HepG2 (cell line): Measurements from ENCODE around the gene LCMT2. TPM values are rescaled to one million over a fixed set of nuclear protein-coding genes. Genes with fewer than 3 reads are reported as not detected.

ENCODE experiments used
- FOXA1 ChIP-seq, 2 experiments: fragments of 450-650 bp in 1 of 2; sonication (generic) in 1 of 2; formaldehyde crosslinking in 1 of 2; IDR thresholded peaks; 2 replicates each; pipeline versions ENCODE4 v1.4.0 to v1.6.1; 2016 to 2020; ENCODE audit warnings: missing genetic modification reagents in 1 of 2
- GABPB1 ChIP-seq: IDR thresholded peaks from 2 replicates; pipeline ENCODE4 v1.6.1; 2016; ENCODE audit warnings: mild to moderate bottlenecking, missing genetic modification reagents, moderate library complexity, missing compliant biosample characterization
- GATAD2A ChIP-seq: IDR thresholded peaks from 2 replicates; pipeline ENCODE4 v1.6.1; 2016
- KDM5B ChIP-seq: sonication (generic); formaldehyde crosslinking; IDR thresholded peaks from 2 replicates; pipeline ENCODE4 v1.4.0; 2020; ENCODE audit warnings: missing genetic modification reagents, mild to moderate bottlenecking, borderline replicate concordance
- MBNL3 ChIP-seq: fragments of 250-450 bp; sonication (Bioruptor Pico); conservative IDR thresholded peaks from 2 replicates; pipeline ENCODE4 v1.8.0; 2022; ENCODE audit warnings: mild to moderate bottlenecking, inconsistent platforms
- PLRG1 ChIP-seq: fragments of 450-650 bp; conservative IDR thresholded peaks from 2 replicates; pipeline ENCODE4 v1.6.1; 2016
- POLR2G ChIP-seq: fragments of 200-400 bp; formaldehyde crosslinking; IDR thresholded peaks from 2 replicates; pipeline ENCODE4 v1.6.1; 2018; ENCODE audit warnings: mild to moderate bottlenecking, low read depth, low read length, moderate library complexity
- PTBP1 ChIP-seq: fragments of 200-400 bp; formaldehyde crosslinking; IDR thresholded peaks from 2 replicates; pipeline ENCODE4 v1.6.1; 2018; ENCODE audit warnings: low read length, low read depth; ENCODE audit not compliant: poor library complexity, severe bottlenecking
- REPIN1 ChIP-seq: sonication (generic); formaldehyde crosslinking; IDR thresholded peaks from 2 replicates; pipeline ENCODE4 v1.8.0; 2022; ENCODE audit warnings: missing genetic modification reagents, low read depth, mild to moderate bottlenecking, borderline replicate concordance
- SMC3 ChIP-seq: IDR thresholded peaks from 2 replicates; pipeline ENCODE4 v1.6.1; 2011; ENCODE audit warnings: low read length, improper control_type of control experiment
- SPEN ChIP-seq: sonication (generic); formaldehyde crosslinking; IDR thresholded peaks from 2 replicates; pipeline ENCODE4 v1.5.1; 2020; ENCODE audit warnings: low read depth, mild to moderate bottlenecking, missing genetic modification reagents
- ZFP36L1 ChIP-seq: sonication (generic); formaldehyde crosslinking; IDR thresholded peaks from 2 replicates; pipeline ENCODE4 v1.8.0; 2022; ENCODE audit warnings: mild to moderate bottlenecking, missing genetic modification reagents, moderate library complexity
- ZNF10 ChIP-seq: sonication (generic); formaldehyde crosslinking; IDR thresholded peaks from 2 replicates; pipeline ENCODE4 v1.4.0; 2020; ENCODE audit warnings: mild to moderate bottlenecking, low read depth, missing genetic modification reagents, borderline replicate concordance
- ZNF563 ChIP-seq: sonication (generic); formaldehyde crosslinking; IDR thresholded peaks from 2 replicates; pipeline ENCODE4 v1.8.0; 2022; ENCODE audit warnings: mild to moderate bottlenecking, moderate library complexity, missing genetic modification reagents
- ZNF616 ChIP-seq: sonication (generic); formaldehyde crosslinking; IDR thresholded peaks from 2 replicates; pipeline ENCODE4 v1.5.0; 2020; ENCODE audit warnings: low read depth, mild to moderate bottlenecking, missing genetic modification reagents
- ZNF770 ChIP-seq: sonication (generic); formaldehyde crosslinking; IDR thresholded peaks from 2 replicates; pipeline ENCODE4 v1.5.0; 2020; ENCODE audit warnings: mild to moderate bottlenecking, missing genetic modification reagents
- ZNF879 ChIP-seq: sonication (generic); formaldehyde crosslinking; IDR thresholded peaks from 2 replicates; pipeline ENCODE4 v1.8.1; 2023; ENCODE audit warnings: missing genetic modification reagents
- ZSCAN29 ChIP-seq: sonication (generic); formaldehyde crosslinking; conservative IDR thresholded peaks from 2 replicates; pipeline ENCODE4 v1.4.0; 2020; ENCODE audit warnings: mild to moderate bottlenecking, missing genetic modification reagents
- polyA plus RNA-seq, 8 experiments: library from polyadenylated mRNA; depleted of rRNA in 3 of 8; stranded (reverse) in 7 of 8; unstranded in 1 of 8; fragments of >200 nt; fragmentation: Illumina TruSeq in 4 of 8; extraction: Trizol in 4 of 8; gene quantifications; 2 replicates each; pipeline versions ENCODE4 v1.2.1 to v1.2.3, GENCODE V29; 2011 to 2016; ENCODE audit warnings: low read depth in 4 of 8, missing spikeins in 1 of 8, mixed read lengths in 1 of 8; ENCODE audit not compliant: insufficient read depth in 1 of 8
- total RNA-seq, 5 experiments: library from RNA; depleted of rRNA; stranded (reverse); fragments of >200 nt; fragmentation: Illumina TruSeq; extraction: Trizol; gene quantifications; 2 replicates each; pipeline ENCODE4 v1.2.3, GENCODE V29; 2016; ENCODE audit warnings: low read depth in 1 of 5
- TF ChIP-seq, protein P1 (sequence below): sonication (generic); formaldehyde crosslinking; IDR thresholded peaks from 2 replicates; pipeline ENCODE4 v1.8.0; 2022; ENCODE audit warnings: missing genetic modification reagents, mild to moderate bottlenecking, inconsistent platforms, borderline replicate concordance
- TF ChIP-seq, protein P2 (sequence below): sonication (generic); formaldehyde crosslinking; IDR thresholded peaks from 2 replicates; pipeline ENCODE4 v1.4.0; 2020; ENCODE audit warnings: mild to moderate bottlenecking, missing genetic modification reagents
- TF ChIP-seq, protein P3 (sequence below): sonication (generic); formaldehyde crosslinking; IDR thresholded peaks from 2 replicates; pipeline ENCODE4 v1.5.0; 2020; ENCODE audit warnings: mild to moderate bottlenecking, missing genetic modification reagents

Gene LCMT2
- total and polyA plus RNA-seq, 2 of the 13 experiments (the other 11 are each of a cell fraction or from before 2014, with no cell fraction given) = 6.9 to 9.1 TPM

GRCh38 chr15:43370975-43371974, 40.9 kb upstream of the LCMT2 start, which contains the start of the genes TUBGCP4 and ZSCAN29 (continued):
- TF ChIP-seq, protein P1, sequence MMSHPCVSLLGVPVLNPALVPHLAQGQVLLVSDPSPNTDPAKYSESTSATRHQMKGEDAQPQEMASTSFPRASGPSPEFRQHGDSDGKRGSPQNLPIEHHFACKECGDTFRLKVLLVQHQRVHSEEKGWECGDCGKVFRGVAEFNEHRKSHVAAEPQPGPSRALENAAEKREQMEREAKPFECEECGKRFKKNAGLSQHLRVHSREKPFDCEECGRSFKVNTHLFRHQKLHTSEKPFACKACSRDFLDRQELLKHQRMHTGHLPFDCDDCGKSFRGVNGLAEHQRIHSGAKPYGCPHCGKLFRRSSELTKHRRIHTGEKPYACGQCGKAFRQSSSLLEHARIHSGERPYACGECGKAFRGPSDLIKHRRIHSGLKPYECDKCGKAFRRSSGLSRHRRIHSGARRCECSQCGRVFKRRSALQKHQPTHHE = 0 out of 2 replicates have a peak, but pooled peaks have one; percentile 28
- peak; percentile 89 for TF ChIP-seq POLR2G
- TF ChIP-seq, protein P2, sequence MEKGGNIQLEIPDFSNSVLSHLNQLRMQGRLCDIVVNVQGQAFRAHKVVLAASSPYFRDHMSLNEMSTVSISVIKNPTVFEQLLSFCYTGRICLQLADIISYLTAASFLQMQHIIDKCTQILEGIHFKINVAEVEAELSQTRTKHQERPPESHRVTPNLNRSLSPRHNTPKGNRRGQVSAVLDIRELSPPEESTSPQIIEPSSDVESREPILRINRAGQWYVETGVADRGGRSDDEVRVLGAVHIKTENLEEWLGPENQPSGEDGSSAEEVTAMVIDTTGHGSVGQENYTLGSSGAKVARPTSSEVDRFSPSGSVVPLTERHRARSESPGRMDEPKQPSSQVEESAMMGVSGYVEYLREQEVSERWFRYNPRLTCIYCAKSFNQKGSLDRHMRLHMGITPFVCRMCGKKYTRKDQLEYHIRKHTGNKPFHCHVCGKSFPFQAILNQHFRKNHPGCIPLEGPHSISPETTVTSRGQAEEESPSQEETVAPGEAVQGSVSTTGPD (CRISPR knock-in tag) = no peak
- peak; percentile 79 for TF ChIP-seq KDM5B (CRISPR knock-in tag)
- TF ChIP-seq ZNF879 (CRISPR knock-in tag) = peak; percentile 87; the same call in 1 of the 2 replicates
- no peak for TF ChIP-seq ZNF10 (CRISPR knock-in tag)
- TF ChIP-seq GABPB1 (CRISPR knock-in tag) = peak; percentile 94
- peak; percentile 62; the same call in 1 of the 2 replicates for TF ChIP-seq ZNF770 (CRISPR knock-in tag)
- TF ChIP-seq ZFP36L1 (CRISPR knock-in tag) = no peak
- TF ChIP-seq SPEN = peak; percentile 69
- no peak for TF ChIP-seq PTBP1
- TF ChIP-seq REPIN1 (CRISPR knock-in tag) = peak; percentile 86
- no peak for TF ChIP-seq FOXA1 (IDR thresholded peaks at IDR 0.05)
- no peak for TF ChIP-seq FOXA1 (CRISPR knock-in tag; IDR thresholded peaks at IDR 0.05)
- 0 out of 2 replicates have a peak, but pooled peaks have one; percentile 70 for TF ChIP-seq ZNF563
- no peak for TF ChIP-seq SMC3
- no peak for TF ChIP-seq ZNF616 (CRISPR knock-in tag)
- peak; percentile 65; the same call in 1 of the 2 replicates for TF ChIP-seq ZSCAN29
- TF ChIP-seq PLRG1 = no peak
- TF ChIP-seq, protein P3, sequence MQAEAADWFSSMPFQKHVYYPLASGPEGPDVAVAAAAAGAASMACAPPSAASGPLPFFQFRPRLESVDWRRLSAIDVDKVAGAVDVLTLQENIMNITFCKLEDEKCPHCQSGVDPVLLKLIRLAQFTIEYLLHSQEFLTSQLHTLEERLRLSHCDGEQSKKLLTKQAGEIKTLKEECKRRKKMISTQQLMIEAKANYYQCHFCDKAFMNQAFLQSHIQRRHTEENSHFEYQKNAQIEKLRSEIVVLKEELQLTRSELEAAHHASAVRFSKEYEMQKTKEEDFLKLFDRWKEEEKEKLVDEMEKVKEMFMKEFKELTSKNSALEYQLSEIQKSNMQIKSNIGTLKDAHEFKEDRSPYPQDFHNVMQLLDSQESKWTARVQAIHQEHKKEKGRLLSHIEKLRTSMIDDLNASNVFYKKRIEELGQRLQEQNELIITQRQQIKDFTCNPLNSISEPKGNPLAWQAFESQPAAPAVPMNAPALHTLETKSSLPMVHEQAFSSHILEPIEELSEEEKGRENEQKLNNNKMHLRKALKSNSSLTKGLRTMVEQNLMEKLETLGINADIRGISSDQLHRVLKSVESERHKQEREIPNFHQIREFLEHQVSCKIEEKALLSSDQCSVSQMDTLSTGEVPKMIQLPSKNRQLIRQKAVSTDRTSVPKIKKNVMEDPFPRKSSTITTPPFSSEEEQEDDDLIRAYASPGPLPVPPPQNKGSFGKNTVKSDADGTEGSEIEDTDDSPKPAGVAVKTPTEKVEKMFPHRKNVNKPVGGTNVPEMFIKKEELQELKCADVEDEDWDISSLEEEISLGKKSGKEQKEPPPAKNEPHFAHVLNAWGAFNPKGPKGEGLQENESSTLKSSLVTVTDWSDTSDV (CRISPR knock-in tag) = 0 out of 2 replicates have a peak, but pooled peaks have one; percentile 31
- TF ChIP-seq MBNL3 = no peak
- peak; percentile 49 for TF ChIP-seq GATAD2A (CRISPR knock-in tag)
